ENCODE data around the gene ZNF22.

The ZNF22 gene

DNA sequence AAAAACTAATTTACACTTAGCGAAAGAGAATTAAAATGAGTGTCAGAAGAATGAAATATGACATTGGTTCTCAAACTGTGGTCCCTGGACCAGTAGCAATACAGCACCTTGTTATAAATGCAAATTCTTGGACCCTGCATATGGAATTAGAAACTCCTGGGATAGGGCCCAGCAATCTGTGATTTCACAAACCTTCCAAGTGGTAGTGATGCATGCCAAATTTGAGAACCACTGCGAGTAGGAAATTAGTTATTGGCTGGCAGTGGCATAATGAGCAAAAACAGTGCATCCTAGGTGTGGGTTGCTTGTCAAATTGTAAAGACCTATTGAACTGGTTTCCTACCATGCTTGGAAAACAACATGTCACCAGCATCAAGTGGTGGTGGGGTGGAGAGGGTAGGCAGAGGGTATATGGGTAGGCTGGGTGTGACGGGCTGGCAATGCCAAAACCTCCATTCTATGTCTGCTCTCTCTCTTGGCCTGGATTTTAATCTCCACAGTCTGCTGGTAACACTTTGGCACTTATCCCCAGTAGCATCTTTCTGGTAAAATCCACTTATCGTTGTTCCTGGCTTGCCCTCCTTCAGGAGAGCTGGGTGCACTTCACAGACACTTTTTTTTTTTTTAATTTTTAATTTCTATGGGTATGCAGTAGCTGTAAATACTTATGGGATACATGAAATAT, 50.0 kb downstream of the ZNF22 start:
- no peak for DNase-seq (ENCODE audit: extremely low read depth, low read depth)
- TF ChIP-seq, protein P1, sequence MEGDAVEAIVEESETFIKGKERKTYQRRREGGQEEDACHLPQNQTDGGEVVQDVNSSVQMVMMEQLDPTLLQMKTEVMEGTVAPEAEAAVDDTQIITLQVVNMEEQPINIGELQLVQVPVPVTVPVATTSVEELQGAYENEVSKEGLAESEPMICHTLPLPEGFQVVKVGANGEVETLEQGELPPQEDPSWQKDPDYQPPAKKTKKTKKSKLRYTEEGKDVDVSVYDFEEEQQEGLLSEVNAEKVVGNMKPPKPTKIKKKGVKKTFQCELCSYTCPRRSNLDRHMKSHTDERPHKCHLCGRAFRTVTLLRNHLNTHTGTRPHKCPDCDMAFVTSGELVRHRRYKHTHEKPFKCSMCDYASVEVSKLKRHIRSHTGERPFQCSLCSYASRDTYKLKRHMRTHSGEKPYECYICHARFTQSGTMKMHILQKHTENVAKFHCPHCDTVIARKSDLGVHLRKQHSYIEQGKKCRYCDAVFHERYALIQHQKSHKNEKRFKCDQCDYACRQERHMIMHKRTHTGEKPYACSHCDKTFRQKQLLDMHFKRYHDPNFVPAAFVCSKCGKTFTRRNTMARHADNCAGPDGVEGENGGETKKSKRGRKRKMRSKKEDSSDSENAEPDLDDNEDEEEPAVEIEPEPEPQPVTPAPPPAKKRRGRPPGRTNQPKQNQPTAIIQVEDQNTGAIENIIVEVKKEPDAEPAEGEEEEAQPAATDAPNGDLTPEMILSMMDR (IDR thresholded peaks at IDR 0.05; ENCODE audit: low read depth, low read length), result no peak

DNA sequence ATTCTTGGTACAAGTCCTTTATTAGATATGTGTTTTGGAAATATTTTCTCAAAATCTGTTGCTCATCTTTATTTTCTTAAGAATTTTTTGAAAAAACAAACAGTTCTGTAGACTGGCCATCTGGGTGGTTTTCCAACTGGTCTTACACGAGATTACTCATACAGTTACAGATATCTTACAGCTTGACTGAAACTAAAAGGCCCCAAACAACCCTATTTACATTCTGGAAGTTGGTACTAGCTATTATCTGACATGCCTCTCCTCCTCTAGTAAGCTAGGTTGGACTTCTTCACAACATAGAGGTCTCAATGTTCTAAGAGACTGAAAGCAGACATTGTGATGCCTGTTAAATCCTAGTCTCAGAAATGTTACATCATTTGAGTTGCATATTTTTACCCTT, 52.0 kb downstream of the ZNF22 start:
- no peak for DNase-seq (ENCODE audit: extremely low read depth, low read depth)
- TF ChIP-seq, protein P1 (IDR thresholded peaks at IDR 0.05; ENCODE audit: low read depth, low read length), result no peak

DNA sequence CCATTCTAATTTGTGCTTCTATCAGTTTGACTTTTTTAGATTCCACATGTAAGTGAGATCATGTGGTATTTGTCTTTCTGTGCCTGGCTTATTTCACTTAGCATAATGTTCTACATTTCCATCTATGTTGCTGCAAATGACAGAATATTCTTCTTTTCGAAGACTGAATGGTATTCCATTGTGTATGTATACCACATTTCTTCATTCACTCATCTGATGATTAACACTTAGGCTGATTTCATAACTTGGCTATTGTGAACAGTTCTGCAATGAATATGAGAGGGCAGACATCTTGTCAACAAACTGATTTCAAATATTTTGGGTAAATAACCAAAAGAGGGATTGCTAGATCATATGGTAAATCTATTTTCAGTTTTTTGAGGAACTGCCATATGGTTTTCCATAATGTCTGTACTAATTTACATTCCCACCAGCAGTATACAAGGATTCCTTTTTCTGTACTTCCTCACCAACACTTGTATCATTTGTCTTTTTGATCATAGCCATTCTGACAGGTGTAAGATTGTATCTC, 52.9 kb downstream of the ZNF22 start:
- TF ChIP-seq, protein P1 (IDR thresholded peaks at IDR 0.05; ENCODE audit: low read depth, low read length), result no peak
- DNase-seq (ENCODE audit: extremely low read depth, low read depth), result no peak
